Measurements from ENCODE around the gene PDXDC1.
"Not testable (repeated sequence)": the region's sequence is repeated elsewhere in the genome, so short reads cannot be mapped to it uniquely, and the experiment has no call there.

Gene PDXDC1

GRCh38 chr16:14973785-14974322 is 972 bp upstream of the PDXDC1 start:
- not testable (repeated sequence) for FAIRE-seq

- FAIRE-seq = not testable (repeated sequence)
Observed at GRCh38 chr16:14974331-14974655, 533 bp upstream of the PDXDC1 start.

- FAIRE-seq = not testable (repeated sequence)
Observed at GRCh38 chr16:14975418-14976194, 780 bp downstream of the PDXDC1 start.

GRCh38 chr16:14976971-14977736 is 2.3 kb downstream of the PDXDC1 start:
- not testable (repeated sequence) for FAIRE-seq

- FAIRE-seq = not testable (repeated sequence)
Observed at GRCh38 chr16:14978281-14978680, 3.5 kb downstream of the PDXDC1 start.

- not testable (repeated sequence) for FAIRE-seq
Observed at GRCh38 chr16:14978908-14979307, 4.1 kb downstream of the PDXDC1 start.

GRCh38 chr16:14981234-14981633 is 6.4 kb downstream of the PDXDC1 start:
- not testable (repeated sequence) for FAIRE-seq

GRCh38 chr16:14982521-14982920 is 7.7 kb downstream of the PDXDC1 start:
- FAIRE-seq = not testable (repeated sequence)

- not testable (repeated sequence) for FAIRE-seq
Observed at GRCh38 chr16:14988092-14988491, 13.3 kb downstream of the PDXDC1 start.

GRCh38 chr16:14988661-14989191 is 13.9 kb downstream of the PDXDC1 start:
- FAIRE-seq = not testable (repeated sequence)

GRCh38 chr16:14989291-14990281 is 14.8 kb downstream of the PDXDC1 start:
- FAIRE-seq = not testable (repeated sequence)

- FAIRE-seq = not testable (repeated sequence)
Observed at GRCh38 chr16:14993277-14994151, 18.7 kb downstream of the PDXDC1 start.

- FAIRE-seq = not testable (repeated sequence)
Observed at GRCh38 chr16:14996702-14997101, 21.9 kb downstream of the PDXDC1 start.

GRCh38 chr16:14998300-14998699 is 23.5 kb downstream of the PDXDC1 start:
- not testable (repeated sequence) for FAIRE-seq

GRCh38 chr16:14999845-15000244 is 25.0 kb downstream of the PDXDC1 start:
- FAIRE-seq = not testable (repeated sequence)

GRCh38 chr16:15002448-15002847 is 27.6 kb downstream of the PDXDC1 start:
- not testable (repeated sequence) for FAIRE-seq

- not testable (repeated sequence) for FAIRE-seq
Observed at GRCh38 chr16:15005357-15006132, 30.7 kb downstream of the PDXDC1 start.

- not testable (repeated sequence) for FAIRE-seq
Observed at GRCh38 chr16:15008647-15009046, 33.8 kb downstream of the PDXDC1 start.

GRCh38 chr16:15012941-15013340 is 38.1 kb downstream of the PDXDC1 start:
- FAIRE-seq = not testable (repeated sequence)

GRCh38 chr16:15015671-15016070 is 40.8 kb downstream of the PDXDC1 start:
- FAIRE-seq = not testable (repeated sequence)
